Astrocyte (in vitro differentiated cells and primary cell): ENCODE results near the gene HERC6.

Experiments
- CTCF ChIP-seq: IDR thresholded peaks from 2 replicates; pipeline ENCODE4 v1.5.1; 2011; ENCODE audit warnings: low read depth, mild to moderate bottlenecking, inconsistent platforms, low read length, moderate library complexity; ENCODE audit not compliant: insufficient read depth
- EZH2 ChIP-seq: IDR thresholded peaks from 2 replicates; pipeline ENCODE4 v1.6.1; 2012; ENCODE audit warnings: mild to moderate bottlenecking, low read length, inconsistent platforms; ENCODE audit not compliant: insufficient read depth

- no peak for TF ChIP-seq CTCF
- TF ChIP-seq EZH2, result no peak
These were observed 87.1 kb downstream of the HERC6 start for GRCh38 chr4:88465653-88466192.
